Fibroblast of peridontal ligament (primary cell): Measurements from ENCODE around the gene GADD45B.
"Not testable (repeated sequence)": the region's sequence is repeated elsewhere in the genome, so short reads cannot be mapped to it uniquely, and the experiment has no call there.

Experiments used
- DNase-seq: peaks from one replicate; pipeline ENCODE4 v3.0.0-alpha.2; 2010; ENCODE audit errors: extremely low read depth

GADD45B gene

GRCh38 chr19:2469102-2469914 is 6.6 kb upstream of the GADD45B start:
- DNase-seq = peak; percentile 81

GRCh38 chr19:2469915-2470200 is 6.1 kb upstream of the GADD45B start:
- DNase-seq = not testable (repeated sequence)

- DNase-seq = peak; percentile 74
These were observed 1.5 kb upstream of the GADD45B start for GRCh38 chr19:2474232-2475017.

- DNase-seq = peak; percentile 43
These were observed 767 bp upstream of the GADD45B start for GRCh38 chr19:2475018-2475701.

- peak; percentile 39 for DNase-seq
These were observed 669 bp downstream of the GADD45B start for GRCh38 chr19:2476451-2477140.

- no peak for DNase-seq
These were observed 1.3 kb downstream of the GADD45B start for GRCh38 chr19:2477141-2477710.

- DNase-seq = peak; percentile 48
These were observed 1.8 kb downstream of the GADD45B start for GRCh38 chr19:2477732-2478191.

GRCh38 chr19:2478278-2478755 is 2.4 kb downstream of the GADD45B start:
- DNase-seq = peak; percentile 82

GRCh38 chr19:2478756-2479555 is 3.0 kb downstream of the GADD45B start:
- peak; percentile 79 for DNase-seq

GRCh38 chr19:2479556-2480194 is 3.7 kb downstream of the GADD45B start:
- DNase-seq = no peak

- no peak for DNase-seq
These were observed 5.5 kb downstream of the GADD45B start for GRCh38 chr19:2481466-2481865.

GRCh38 chr19:2482354-2483038 is 6.6 kb downstream of the GADD45B start:
- DNase-seq = no peak

- no peak for DNase-seq
These were observed 7.2 kb downstream of the GADD45B start for GRCh38 chr19:2483084-2483483.

GRCh38 chr19:2483484-2484151 is 7.7 kb downstream of the GADD45B start:
- no peak for DNase-seq

GRCh38 chr19:2484178-2484937 is 8.4 kb downstream of the GADD45B start:
- no peak for DNase-seq

- DNase-seq = no peak
These were observed 9.5 kb downstream of the GADD45B start for GRCh38 chr19:2485428-2485827.

GRCh38 chr19:2487090-2487489 is 11.2 kb downstream of the GADD45B start:
- DNase-seq = no peak

- no peak for DNase-seq
These were observed 11.9 kb downstream of the GADD45B start for GRCh38 chr19:2487842-2488241.
